ENCODE data around the gene VAPB. TPM values are rescaled to one million over a fixed set of nuclear protein-coding genes. Genes with fewer than 3 reads are reported as not detected.

VAPB gene
- total RNA-seq, 1 donor from 2014 or later: 11.1 TPM

GRCh38 chr20:58470336-58471192 lies 81.5 kb downstream of the VAPB start:
- Histone ChIP-seq H3K36me3 (peaks cover 0 to 3% of the 10 kb centered on the region in 2 donors), H3K27me3 (no peaks in the 10 kb centered on the region), H3K9me3 (no peaks in the 10 kb centered on the region), H3K27ac (no peak overlapping the region), H3K4me3 (no peak overlapping the region), H3K4me1 (no peaks in the 10 kb centered on the region)
- no peak for DNase-seq (ENCODE audit: low spot score in 2 of 2)
- TF ChIP-seq CTCF (IDR thresholded peaks at IDR 0.05): no peak
- intact Hi-C loops (cut with DNase I): no loop called here

GRCh38 chr20:58471193-58472164 lies 82.5 kb downstream of the VAPB start:
- H3K27ac ChIP-seq: no peak overlapping the region
- no peak for TF ChIP-seq CTCF (IDR thresholded peaks at IDR 0.05)
- intact Hi-C loops (cut with DNase I): no loop called here
- no peaks in the 10 kb centered on the region for H3K4me1 ChIP-seq
- DNase-seq (ENCODE audit: low spot score in 2 of 2): no peak
- H3K27me3 ChIP-seq: no peaks in the 10 kb centered on the region
- H3K4me3 ChIP-seq: no peak overlapping the region
- H3K9me3 ChIP-seq: no peaks in the 10 kb centered on the region
- H3K36me3 ChIP-seq: peaks cover 0 to 3% of the 10 kb centered on the region in 2 donors

- intact Hi-C loops (cut with DNase I): no loop called here
- H3K9me3 ChIP-seq: no peaks in the 10 kb centered on the region
- H3K4me3 ChIP-seq: no peak overlapping the region
- no peak for DNase-seq (ENCODE audit: low spot score in 2 of 2)
- no peak for TF ChIP-seq CTCF (IDR thresholded peaks at IDR 0.05)
- no peak overlapping the region for H3K27ac ChIP-seq
- H3K36me3 ChIP-seq: no peaks in the 10 kb centered on the region
- no peaks in the 10 kb centered on the region for H3K27me3 ChIP-seq
- H3K4me1 ChIP-seq: no peaks in the 10 kb centered on the region
Measured at GRCh38 chr20:58472273-58473018, 83.4 kb downstream of the VAPB start.

- Histone ChIP-seq H3K4me3 (no peak overlapping the region), H3K27ac (no peak overlapping the region), H3K27me3 (no peaks in the 10 kb centered on the region), H3K4me1 (no peaks in the 10 kb centered on the region), H3K9me3 (peaks cover 0 to 7% of the 10 kb centered on the region in 2 donors), H3K36me3 (no peaks in the 10 kb centered on the region)
- no peak for TF ChIP-seq CTCF (IDR thresholded peaks at IDR 0.05)
- intact Hi-C loops (cut with DNase I): no loop called here
- DNase-seq (ENCODE audit: low spot score in 2 of 2): no peak
Measured at GRCh38 chr20:58473453-58474425, 84.7 kb downstream of the VAPB start.

All from ascending aorta (tissue), 2 donors.